ENCODE measurements around the gene TSPO2.

TSPO2 gene

GRCh38 chr6:41027241-41027640, 15.0 kb upstream of the TSPO2 start:
- no peak for DNase-seq (ENCODE audit: low read depth in 2 of 2, low spot score in 1 of 2)

GRCh38 chr6:41027799-41028560, 14.3 kb upstream of the TSPO2 start:
- peak; percentile 42 for DNase-seq (ENCODE audit: low read depth in 2 of 2, low spot score in 1 of 2)

GRCh38 chr6:41028561-41029412, 13.5 kb upstream of the TSPO2 start:
- DNase-seq (ENCODE audit: low read depth in 2 of 2, low spot score in 1 of 2): no peak

GRCh38 chr6:41032830-41033229, 9.4 kb upstream of the TSPO2 start:
- no peak for DNase-seq (ENCODE audit: low read depth in 2 of 2, low spot score in 1 of 2)

- DNase-seq (ENCODE audit: low read depth in 2 of 2, low spot score in 1 of 2): no peak
Measured at GRCh38 chr6:41033776-41034175, 8.5 kb upstream of the TSPO2 start.

GRCh38 chr6:41036186-41036585, 6.1 kb upstream of the TSPO2 start:
- DNase-seq (ENCODE audit: low read depth in 2 of 2, low spot score in 1 of 2): no peak

- DNase-seq (ENCODE audit: low read depth in 2 of 2, low spot score in 1 of 2): no peak
Measured at GRCh38 chr6:41036601-41037000, 5.7 kb upstream of the TSPO2 start.

- DNase-seq (ENCODE audit: low read depth in 2 of 2, low spot score in 1 of 2): no peak
Measured at GRCh38 chr6:41037107-41037900, 5.0 kb upstream of the TSPO2 start.

GRCh38 chr6:41038205-41038604, 4.1 kb upstream of the TSPO2 start:
- DNase-seq (ENCODE audit: low read depth in 2 of 2, low spot score in 1 of 2): no peak

GRCh38 chr6:41039060-41039998, 2.9 kb upstream of the TSPO2 start, which contains the start of gene UNC5CL:
UNC5CL (minus strand) TSS chr6:41039221; CDS start chr6:41035074, 4,147 bp downstream.
- peak in 1 of 2 donors; percentile 27 for DNase-seq (ENCODE audit: low read depth in 2 of 2, low spot score in 1 of 2)

GRCh38 chr6:41040101-41040939, 1.9 kb upstream of the TSPO2 start:
- no peak for DNase-seq (ENCODE audit: low read depth in 2 of 2, low spot score in 1 of 2)

- DNase-seq (ENCODE audit: low read depth in 2 of 2, low spot score in 1 of 2): no peak
Measured at GRCh38 chr6:41040940-41041536, 1.2 kb upstream of the TSPO2 start.

- no peak for DNase-seq (ENCODE audit: low read depth in 2 of 2, low spot score in 1 of 2)
Measured at GRCh38 chr6:41043151-41043550, 884 bp downstream of the TSPO2 start.

GRCh38 chr6:41045664-41046063, 3.4 kb downstream of the TSPO2 start:
- DNase-seq (ENCODE audit: low read depth in 2 of 2, low spot score in 1 of 2): no peak

- DNase-seq (ENCODE audit: low read depth in 2 of 2, low spot score in 1 of 2): no peak
Measured at GRCh38 chr6:41046084-41046483, 3.8 kb downstream of the TSPO2 start.

GRCh38 chr6:41047306-41047705, 5.0 kb downstream of the TSPO2 start:
- DNase-seq (ENCODE audit: low read depth in 2 of 2, low spot score in 1 of 2): no peak

GRCh38 chr6:41047745-41048732, 5.8 kb downstream of the TSPO2 start:
- no peak for DNase-seq (ENCODE audit: low read depth in 2 of 2, low spot score in 1 of 2)

GRCh38 chr6:41049521-41049920, 7.3 kb downstream of the TSPO2 start:
- DNase-seq (ENCODE audit: low read depth in 2 of 2, low spot score in 1 of 2): no peak
